NOMO-1 treated with DMSO at 0.1 percent for 48 hours (cell line): ENCODE measurements around the gene NDUFC1.

Experiments used
- DNase-seq: peaks from one replicate; lab custom pipeline; 2025; ENCODE audit not compliant: unreplicated experiment; lab: John Stamatoyannopoulos, UW

The NDUFC1 gene

GRCh38 chr4:139253046-139253445, 49.2 kb downstream of the NDUFC1 start:
- no peak for DNase-seq

GRCh38 chr4:139247700-139248238, 54.5 kb downstream of the NDUFC1 start:
- DNase-seq: no peak

GRCh38 chr4:139247241-139247640, 55.0 kb downstream of the NDUFC1 start:
- no peak for DNase-seq

- no peak for DNase-seq
Observed at GRCh38 chr4:139246166-139246565, 56.1 kb downstream of the NDUFC1 start.

- DNase-seq: no peak
Observed at GRCh38 chr4:139245590-139245989, 56.7 kb downstream of the NDUFC1 start.

- DNase-seq: no peak
Observed at GRCh38 chr4:139243448-139244365, 58.6 kb downstream of the NDUFC1 start.

- no peak for DNase-seq
Observed at GRCh38 chr4:139242511-139243051, 59.7 kb downstream of the NDUFC1 start.

GRCh38 chr4:139241784-139242151, 60.5 kb downstream of the NDUFC1 start:
- DNase-seq: no peak

- DNase-seq: no peak
Observed at GRCh38 chr4:139241086-139241783, 61.0 kb downstream of the NDUFC1 start.
